T47D (cell line): ENCODE measurements around the gene FRMD1.

Experiments used
- DNase-seq, 2 experiments: peaks; one replicate each; pipeline versions ENCODE4 v3.0.0 to v3.0.0-alpha.2; 2011 to 2012; ENCODE audit warnings: low read depth in 1 of 2, low spot score in 1 of 2
- JUND ChIP-seq: IDR thresholded peaks from 2 replicates; pipeline ENCODE4 v1.6.1; 2012; ENCODE audit warnings: low read depth
- in situ Hi-C: cut with HindIII; loops from 2 replicates; pipeline ENCODE4 v1.10.0; 2016; ENCODE audit warnings: low sequenced_read_pairs, low pct_unique_long_range_greater_than_20kb

The FRMD1 gene

GRCh38 chr6:168078943-168079405 is at the start of gene FRMD1:
FRMD1 (minus strand) TSS chr6:168079212; CDS start chr6:168079094, 118 bp downstream.
- no peak for DNase-seq
- no peak for TF ChIP-seq JUND
- in situ Hi-C loops: no loop called here

GRCh38 chr6:168128006-168128630 is 49.1 kb upstream of the FRMD1 start:
- no peak for TF ChIP-seq JUND
- no peak for DNase-seq
- in situ Hi-C loops: no loop called here

GRCh38 chr6:168127384-168127868 is 48.4 kb upstream of the FRMD1 start:
- no peak for DNase-seq
- no peak for TF ChIP-seq JUND
- in situ Hi-C loops: no loop called here

- DNase-seq: no peak
- TF ChIP-seq JUND: no peak
- in situ Hi-C loops: no loop called here
Measured at GRCh38 chr6:168126566-168127383, 47.8 kb upstream of the FRMD1 start.

- DNase-seq: no peak
- no peak for TF ChIP-seq JUND
- in situ Hi-C loops: no loop called here
Measured at GRCh38 chr6:168125429-168126001, 46.5 kb upstream of the FRMD1 start.

- DNase-seq: no peak
- in situ Hi-C loops: no loop called here
- no peak for TF ChIP-seq JUND
Measured at GRCh38 chr6:168124921-168125320, 45.9 kb upstream of the FRMD1 start.

- no peak for TF ChIP-seq JUND
- DNase-seq: no peak
- in situ Hi-C loops: no loop called here
Measured at GRCh38 chr6:168124158-168124557, 45.1 kb upstream of the FRMD1 start.

- TF ChIP-seq JUND: no peak
- no peak for DNase-seq
- in situ Hi-C loops: no loop called here
Measured at GRCh38 chr6:168123165-168123911, 44.3 kb upstream of the FRMD1 start.

GRCh38 chr6:168122521-168122920 is 43.5 kb upstream of the FRMD1 start:
- in situ Hi-C loops: no loop called here

GRCh38 chr6:168122011-168122410 is 43.0 kb upstream of the FRMD1 start:
- DNase-seq: no peak
- no peak for TF ChIP-seq JUND
- in situ Hi-C loops: no loop called here

More at GRCh38 chr6:168122521-168122920, 43.5 kb upstream of the FRMD1 start:
- DNase-seq: no peak
- no peak for TF ChIP-seq JUND

- no peak for TF ChIP-seq JUND
- no peak for DNase-seq
- in situ Hi-C loops: no loop called here
Measured at GRCh38 chr6:168121303-168121665, 42.3 kb upstream of the FRMD1 start.
